HepG2 (cell line): ENCODE results near the gene DNAL4. TPM values are rescaled to one million over a fixed set of nuclear protein-coding genes. Genes with fewer than 3 reads are reported as not detected.
A peak's percentile ranks its signal among the peaks of the same experiment; 100 is the strongest.

ENCODE experiments used
- AGO2 ChIP-seq: fragments of 200-400 bp; formaldehyde crosslinking; optimal IDR thresholded peaks from 2 replicates; pipeline ENCODE3; 2017; ENCODE audit warnings: mild to moderate bottlenecking, low read depth, low read length, moderate library complexity
- GATAD1 ChIP-seq: IDR thresholded peaks from 2 replicates; pipeline ENCODE4 v1.6.1; 2016; ENCODE audit warnings: missing genetic modification reagents, missing compliant biosample characterization
- JUN ChIP-seq: sonication (generic); formaldehyde crosslinking; IDR thresholded peaks from 2 replicates; pipeline ENCODE4 v1.4.0; 2020; ENCODE audit warnings: mild to moderate bottlenecking, missing genetic modification reagents
- KLF11 ChIP-seq: IDR thresholded peaks from 2 replicates; pipeline ENCODE4 v1.6.1; 2016; ENCODE audit warnings: missing compliant biosample characterization
- MZF1 ChIP-seq: sonication (generic); formaldehyde crosslinking; IDR thresholded peaks from 2 replicates; pipeline ENCODE4 v1.8.1; 2023; ENCODE audit warnings: mild to moderate bottlenecking, missing genetic modification reagents, borderline replicate concordance
- PRMT3 ChIP-seq: sonication (generic); formaldehyde crosslinking; IDR thresholded peaks from 2 replicates; pipeline ENCODE4 v1.8.1; 2022; ENCODE audit warnings: low read depth, mild to moderate bottlenecking, moderate library complexity, missing genetic modification reagents, borderline replicate concordance
- SALL1 ChIP-seq: sonication (generic); formaldehyde crosslinking; IDR thresholded peaks from 2 replicates; pipeline ENCODE4 v1.8.0; 2022; ENCODE audit warnings: mild to moderate bottlenecking, missing genetic modification reagents
- SCMH1 ChIP-seq: sonication (generic); formaldehyde crosslinking; IDR thresholded peaks from 2 replicates; pipeline ENCODE4 v1.9.0; 2021; ENCODE audit warnings: missing genetic modification reagents, mild to moderate bottlenecking, borderline replicate concordance
- TAF1 ChIP-seq: sonication (generic); formaldehyde crosslinking; IDR thresholded peaks from 2 replicates; pipeline ENCODE4 v1.4.0; 2020; ENCODE audit warnings: missing genetic modification reagents
- THAP11 ChIP-seq: IDR thresholded peaks from 2 replicates; pipeline ENCODE4 v1.6.1; 2016; ENCODE audit warnings: missing biosample characterization, missing genetic modification reagents
- U2AF1 ChIP-seq: fragments of 200-400 bp; formaldehyde crosslinking; optimal IDR thresholded peaks from 2 replicates; pipeline ENCODE3; 2017; ENCODE audit warnings: mild to moderate bottlenecking, low read depth, low read length
- ZFY ChIP-seq: sonication (generic); formaldehyde crosslinking; IDR thresholded peaks from 2 replicates; pipeline ENCODE4 v1.4.0; 2020; ENCODE audit warnings: missing genetic modification reagents
- ZNF292 ChIP-seq: sonication (generic); formaldehyde crosslinking; IDR thresholded peaks from 2 replicates; pipeline ENCODE4 v1.8.1; 2022; ENCODE audit warnings: mild to moderate bottlenecking, low read depth, missing genetic modification reagents, borderline replicate concordance
- ZNF644 ChIP-seq: IDR thresholded peaks from 2 replicates; pipeline ENCODE4 v1.6.1; 2016; ENCODE audit warnings: low read depth
- polyA plus RNA-seq, 8 experiments: library from polyadenylated mRNA; depleted of rRNA in 3 of 8; stranded (reverse) in 7 of 8; unstranded in 1 of 8; fragments of >200 nt; fragmentation: Illumina TruSeq in 4 of 8; extraction: Trizol in 4 of 8; gene quantifications; 2 replicates each; pipeline versions ENCODE4 v1.2.1 to v1.2.3, GENCODE V29; 2011 to 2016; ENCODE audit warnings: low read depth in 4 of 8, missing spikeins in 1 of 8, mixed read lengths in 1 of 8; ENCODE audit not compliant: insufficient read depth in 1 of 8
- total RNA-seq, 5 experiments: library from RNA; depleted of rRNA; stranded (reverse); fragments of >200 nt; fragmentation: Illumina TruSeq; extraction: Trizol; gene quantifications; 2 replicates each; pipeline ENCODE4 v1.2.3, GENCODE V29; 2016; ENCODE audit warnings: low read depth in 1 of 5
- TF ChIP-seq, protein P1 (sequence below): sonication (generic); formaldehyde crosslinking; IDR thresholded peaks from 2 replicates; pipeline ENCODE4 v1.5.0; 2020; ENCODE audit warnings: mild to moderate bottlenecking, missing genetic modification reagents
- TF ChIP-seq, protein P2 (sequence below): sonication (generic); formaldehyde crosslinking; IDR thresholded peaks from 2 replicates; pipeline ENCODE4 v1.4.0; 2020; ENCODE audit warnings: missing genetic modification reagents, borderline replicate concordance
- TF ChIP-seq, protein P3 (sequence below): sonication (generic); formaldehyde crosslinking; IDR thresholded peaks from 2 replicates; pipeline ENCODE4 v1.9.0; 2021; ENCODE audit warnings: missing genetic modification reagents, borderline replicate concordance
- TF ChIP-seq, protein P4 (sequence below): IDR thresholded peaks from 2 replicates; pipeline ENCODE4 v1.6.1; 2018; ENCODE audit warnings: missing genetic modification reagents
- TF ChIP-seq, protein P5 (sequence below), 2 experiments: sonication (generic) in 1 of 2; formaldehyde crosslinking in 1 of 2; IDR thresholded peaks; 2 replicates each; pipeline versions ENCODE4 v1.5.1 to v1.6.1; 2011 to 2020; ENCODE audit warnings: borderline replicate concordance in 1 of 2, low read depth in 1 of 2, low read length in 1 of 2, mild to moderate bottlenecking in 1 of 2, missing genetic modification reagents in 1 of 2, moderate library complexity in 1 of 2

DNAL4 gene
- total and polyA plus RNA-seq, 2 of the 13 experiments (the other 11 are each of a cell fraction or from before 2014, with no cell fraction given), result 8.0 to 10.7 TPM

DNA sequence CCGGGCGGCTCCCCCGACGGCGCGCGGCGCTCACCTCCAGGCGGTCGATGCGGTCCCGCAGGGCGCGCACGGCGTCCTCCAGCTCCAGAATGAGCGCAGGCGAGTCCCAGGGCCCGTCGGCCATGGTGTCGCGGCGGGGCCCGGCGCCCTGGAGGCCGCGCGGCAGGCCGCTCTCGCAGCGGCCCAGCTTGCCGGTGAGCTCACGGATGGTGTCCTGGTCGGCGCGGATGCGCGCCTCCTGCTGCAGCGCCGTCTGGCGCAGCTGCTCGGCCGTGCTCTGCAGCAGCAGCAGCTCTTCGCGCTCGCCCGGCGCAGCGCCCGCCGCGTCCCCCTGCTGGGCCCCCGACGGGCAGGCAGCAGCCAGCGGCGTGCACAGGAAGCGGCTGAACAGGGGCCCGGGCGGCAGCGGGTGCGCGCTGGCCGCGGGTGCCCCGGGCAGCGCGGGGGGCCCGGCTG is 49.3 kb upstream of the DNAL4 start (continued):
- TF ChIP-seq, protein P1, sequence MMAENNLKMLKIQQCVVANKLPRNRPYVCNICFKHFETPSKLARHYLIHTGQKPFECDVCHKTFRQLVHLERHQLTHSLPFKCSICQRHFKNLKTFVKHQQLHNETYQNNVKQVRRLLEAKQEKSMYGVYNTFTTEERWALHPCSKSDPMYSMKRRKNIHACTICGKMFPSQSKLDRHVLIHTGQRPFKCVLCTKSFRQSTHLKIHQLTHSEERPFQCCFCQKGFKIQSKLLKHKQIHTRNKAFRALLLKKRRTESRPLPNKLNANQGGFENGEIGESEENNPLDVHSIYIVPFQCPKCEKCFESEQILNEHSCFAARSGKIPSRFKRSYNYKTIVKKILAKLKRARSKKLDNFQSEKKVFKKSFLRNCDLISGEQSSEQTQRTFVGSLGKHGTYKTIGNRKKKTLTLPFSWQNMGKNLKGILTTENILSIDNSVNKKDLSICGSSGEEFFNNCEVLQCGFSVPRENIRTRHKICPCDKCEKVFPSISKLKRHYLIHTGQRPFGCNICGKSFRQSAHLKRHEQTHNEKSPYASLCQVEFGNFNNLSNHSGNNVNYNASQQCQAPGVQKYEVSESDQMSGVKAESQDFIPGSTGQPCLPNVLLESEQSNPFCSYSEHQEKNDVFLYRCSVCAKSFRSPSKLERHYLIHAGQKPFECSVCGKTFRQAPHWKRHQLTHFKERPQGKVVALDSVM (CRISPR knock-in tag), result no peak
- TF ChIP-seq MZF1 (CRISPR knock-in tag) (no peak), JUN (no peak), AGO2 (peak; percentile 41), SCMH1 (CRISPR knock-in tag) (no peak), THAP11 (CRISPR knock-in tag) (peak; percentile 26; the same call in 1 of the 2 replicates), U2AF1 (no peak), ZNF644 (CRISPR knock-in tag) (no peak), ZNF292 (CRISPR knock-in tag) (no peak), GATAD1 (CRISPR knock-in tag) (no peak), TAF1 (no peak; the same call in 1 of the 2 replicates), KLF11 (no peak), SALL1 (peak; percentile 49; the same call in 1 of the 2 replicates), ZFY (CRISPR knock-in tag) (peak; percentile 72), PRMT3 (CRISPR knock-in tag) (no peak)
- TF ChIP-seq, protein P2, sequence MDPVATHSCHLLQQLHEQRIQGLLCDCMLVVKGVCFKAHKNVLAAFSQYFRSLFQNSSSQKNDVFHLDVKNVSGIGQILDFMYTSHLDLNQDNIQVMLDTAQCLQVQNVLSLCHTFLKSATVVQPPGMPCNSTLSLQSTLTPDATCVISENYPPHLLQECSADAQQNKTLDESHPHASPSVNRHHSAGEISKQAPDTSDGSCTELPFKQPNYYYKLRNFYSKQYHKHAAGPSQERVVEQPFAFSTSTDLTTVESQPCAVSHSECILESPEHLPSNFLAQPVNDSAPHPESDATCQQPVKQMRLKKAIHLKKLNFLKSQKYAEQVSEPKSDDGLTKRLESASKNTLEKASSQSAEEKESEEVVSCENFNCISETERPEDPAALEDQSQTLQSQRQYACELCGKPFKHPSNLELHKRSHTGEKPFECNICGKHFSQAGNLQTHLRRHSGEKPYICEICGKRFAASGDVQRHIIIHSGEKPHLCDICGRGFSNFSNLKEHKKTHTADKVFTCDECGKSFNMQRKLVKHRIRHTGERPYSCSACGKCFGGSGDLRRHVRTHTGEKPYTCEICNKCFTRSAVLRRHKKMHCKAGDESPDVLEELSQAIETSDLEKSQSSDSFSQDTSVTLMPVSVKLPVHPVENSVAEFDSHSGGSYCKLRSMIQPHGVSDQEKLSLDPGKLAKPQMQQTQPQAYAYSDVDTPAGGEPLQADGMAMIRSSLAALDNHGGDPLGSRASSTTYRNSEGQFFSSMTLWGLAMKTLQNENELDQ, result no peak
- TF ChIP-seq, protein P3, sequence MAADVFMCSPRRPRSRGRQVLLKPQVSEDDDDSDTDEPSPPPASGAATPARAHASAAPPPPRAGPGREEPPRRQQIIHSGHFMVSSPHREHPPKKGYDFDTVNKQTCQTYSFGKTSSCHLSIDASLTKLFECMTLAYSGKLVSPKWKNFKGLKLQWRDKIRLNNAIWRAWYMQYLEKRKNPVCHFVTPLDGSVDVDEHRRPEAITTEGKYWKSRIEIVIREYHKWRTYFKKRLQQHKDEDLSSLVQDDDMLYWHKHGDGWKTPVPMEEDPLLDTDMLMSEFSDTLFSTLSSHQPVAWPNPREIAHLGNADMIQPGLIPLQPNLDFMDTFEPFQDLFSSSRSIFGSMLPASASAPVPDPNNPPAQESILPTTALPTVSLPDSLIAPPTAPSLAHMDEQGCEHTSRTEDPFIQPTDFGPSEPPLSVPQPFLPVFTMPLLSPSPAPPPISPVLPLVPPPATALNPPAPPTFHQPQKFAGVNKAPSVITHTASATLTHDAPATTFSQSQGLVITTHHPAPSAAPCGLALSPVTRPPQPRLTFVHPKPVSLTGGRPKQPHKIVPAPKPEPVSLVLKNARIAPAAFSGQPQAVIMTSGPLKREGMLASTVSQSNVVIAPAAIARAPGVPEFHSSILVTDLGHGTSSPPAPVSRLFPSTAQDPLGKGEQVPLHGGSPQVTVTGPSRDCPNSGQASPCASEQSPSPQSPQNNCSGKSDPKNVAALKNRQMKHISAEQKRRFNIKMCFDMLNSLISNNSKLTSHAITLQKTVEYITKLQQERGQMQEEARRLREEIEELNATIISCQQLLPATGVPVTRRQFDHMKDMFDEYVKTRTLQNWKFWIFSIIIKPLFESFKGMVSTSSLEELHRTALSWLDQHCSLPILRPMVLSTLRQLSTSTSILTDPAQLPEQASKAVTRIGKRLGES (CRISPR knock-in tag), result no peak
- TF ChIP-seq, protein P4, sequence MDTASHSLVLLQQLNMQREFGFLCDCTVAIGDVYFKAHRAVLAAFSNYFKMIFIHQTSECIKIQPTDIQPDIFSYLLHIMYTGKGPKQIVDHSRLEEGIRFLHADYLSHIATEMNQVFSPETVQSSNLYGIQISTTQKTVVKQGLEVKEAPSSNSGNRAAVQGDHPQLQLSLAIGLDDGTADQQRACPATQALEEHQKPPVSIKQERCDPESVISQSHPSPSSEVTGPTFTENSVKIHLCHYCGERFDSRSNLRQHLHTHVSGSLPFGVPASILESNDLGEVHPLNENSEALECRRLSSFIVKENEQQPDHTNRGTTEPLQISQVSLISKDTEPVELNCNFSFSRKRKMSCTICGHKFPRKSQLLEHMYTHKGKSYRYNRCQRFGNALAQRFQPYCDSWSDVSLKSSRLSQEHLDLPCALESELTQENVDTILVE (CRISPR knock-in tag), result no peak
- TF ChIP-seq, protein P5, sequence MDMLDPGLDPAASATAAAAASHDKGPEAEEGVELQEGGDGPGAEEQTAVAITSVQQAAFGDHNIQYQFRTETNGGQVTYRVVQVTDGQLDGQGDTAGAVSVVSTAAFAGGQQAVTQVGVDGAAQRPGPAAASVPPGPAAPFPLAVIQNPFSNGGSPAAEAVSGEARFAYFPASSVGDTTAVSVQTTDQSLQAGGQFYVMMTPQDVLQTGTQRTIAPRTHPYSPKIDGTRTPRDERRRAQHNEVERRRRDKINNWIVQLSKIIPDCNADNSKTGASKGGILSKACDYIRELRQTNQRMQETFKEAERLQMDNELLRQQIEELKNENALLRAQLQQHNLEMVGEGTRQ (IDR thresholded peaks at IDR 0.05; ENCODE audit: low read depth, low read length), result no peak
- TF ChIP-seq, protein P5 (CRISPR knock-in tag; IDR thresholded peaks at IDR 0.05; ENCODE audit: borderline replicate concordance), result no peak
